OCI-LY1 (cell line): Measurements from ENCODE around the gene SLC27A4.

Source experiments
- H2AFZ ChIP-seq: fragments of 200-600 bp; sonication (generic), shearing (Covaris generic); 2 replicates; pipeline ENCODE4 v1.6.0; 2014; ENCODE audit warnings: antibody characterized with exemption, mild to moderate bottlenecking, low read length
- H3F3A ChIP-seq: fragments of 200-600 bp; sonication (generic), shearing (Covaris generic); 2 replicates; pipeline ENCODE4 v1.6.0; 2014; ENCODE audit warnings: mild to moderate bottlenecking, antibody characterized with exemption, low read length, moderate library complexity; ENCODE audit not compliant: insufficient read depth
- H3K27ac ChIP-seq: fragments of 200-600 bp; sonication (generic); 2 replicates; pipeline ENCODE4 v1.5.1; 2014; ENCODE audit warnings: low read length, mixed run types, mild to moderate bottlenecking, low read depth; ENCODE audit not compliant: poor library complexity, severe bottlenecking
- H3K27me3 ChIP-seq: fragments of 200-600 bp; sonication (generic); 2 replicates; pipeline ENCODE4 v1.6.0; 2014; ENCODE audit warnings: antibody characterized with exemption, mild to moderate bottlenecking, low read length, moderate library complexity; ENCODE audit not compliant: insufficient read depth
- H3K36me3 ChIP-seq: fragments of 200-600 bp; sonication (generic); 2 replicates; pipeline ENCODE4 v1.6.1; 2014; ENCODE audit warnings: mild to moderate bottlenecking, antibody characterized with exemption, low read length, moderate library complexity, mixed read lengths; ENCODE audit not compliant: insufficient read depth
- H3K4me1 ChIP-seq: fragments of 200-600 bp; sonication (generic); 2 replicates; pipeline ENCODE4 v1.5.1; 2014; ENCODE audit warnings: mild to moderate bottlenecking, low read length, moderate library complexity; ENCODE audit not compliant: insufficient read depth, severe bottlenecking
- H3K4me2 ChIP-seq: fragments of 200-600 bp; sonication (generic), shearing (Covaris generic); 2 replicates; pipeline ENCODE4 v1.6.1; 2014; ENCODE audit warnings: low read length
- H3K4me3 ChIP-seq: fragments of 200-600 bp; sonication (generic); 2 replicates; pipeline ENCODE4 v1.5.1; 2014; ENCODE audit warnings: low read length, low read depth, mild to moderate bottlenecking, mixed read lengths; ENCODE audit not compliant: poor library complexity, severe bottlenecking
- H3K79me2 ChIP-seq: fragments of 200-600 bp; shearing (Covaris generic); 2 replicates; pipeline ENCODE4 v1.6.1; 2016; ENCODE audit warnings: mixed run types, low read length, mixed read lengths; ENCODE audit not compliant: insufficient read depth
- H3K9ac ChIP-seq: fragments of 200-600 bp; sonication (generic), shearing (Covaris generic); 2 replicates; pipeline ENCODE4 v1.6.1; 2014; ENCODE audit warnings: mild to moderate bottlenecking, low read length, mixed read lengths
- H3K9me2 ChIP-seq: fragments of 200-600 bp; sonication (generic), shearing (Covaris generic); 2 replicates; pipeline ENCODE4 v1.6.1; 2014; ENCODE audit warnings: low read depth, mild to moderate bottlenecking, low read length, mixed read lengths
- H3K9me3 ChIP-seq: fragments of 200-600 bp; shearing (Covaris generic); 2 replicates; pipeline ENCODE4 v1.6.1; 2014; ENCODE audit warnings: low read length, mixed read lengths
- H4K20me1 ChIP-seq: fragments of 200-600 bp; sonication (generic), shearing (Covaris generic); 2 replicates; pipeline ENCODE4 v1.6.0; 2016; ENCODE audit warnings: mild to moderate bottlenecking, low read length; ENCODE audit not compliant: insufficient read depth
- EZH2 ChIP-seq: fragments of 200-600 bp; sonication (generic), shearing (Covaris generic); IDR thresholded peaks from 2 replicates; pipeline ENCODE4 v1.8.0; 2017; ENCODE audit warnings: borderline replicate concordance, mixed run types, mild to moderate bottlenecking, antibody characterized with exemption, low read length, moderate library complexity, mixed read lengths
- TF ChIP-seq, protein P1 (sequence below): fragments of 200-600 bp; sonication (generic), shearing (Covaris generic); IDR thresholded peaks from 2 replicates; pipeline ENCODE4 v1.5.1; 2017; ENCODE audit warnings: mild to moderate bottlenecking, antibody characterized with exemption, low read length, moderate library complexity, mixed read lengths

Gene SLC27A4

DNA sequence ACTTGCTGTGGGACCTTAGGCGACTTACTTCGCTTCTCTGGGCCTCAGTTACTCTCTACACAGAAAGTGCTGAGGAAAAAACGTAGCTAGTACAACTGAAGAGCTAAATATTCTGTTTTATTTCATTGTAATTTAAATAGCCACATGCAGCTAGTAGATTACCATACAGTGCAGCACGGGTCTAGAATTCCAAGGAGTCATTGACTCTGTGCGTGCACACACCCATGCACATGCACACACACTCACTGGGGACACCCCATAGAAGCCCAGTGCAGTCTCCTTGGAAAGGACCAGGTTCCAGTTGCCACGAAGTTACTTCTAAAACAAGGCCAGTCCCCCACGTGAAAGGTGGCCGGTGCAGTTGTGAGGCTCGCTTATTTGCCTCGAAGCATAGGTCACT, 47.8 kb downstream of the SLC27A4 start:
- Histone ChIP-seq H3K9ac (no peak overlapping the region), H2AFZ (no peak overlapping the region), H3F3A (no peaks in the 10 kb centered on the region), H3K9me2 (no peaks in the 10 kb centered on the region), H3K9me3 (no peaks in the 10 kb centered on the region), H3K79me2 (no peaks in the 10 kb centered on the region), H3K4me2 (no peak overlapping the region), H3K4me1 (no peaks in the 10 kb centered on the region), H3K27ac (no peak overlapping the region), H3K4me3 (no peak overlapping the region), H3K27me3 (no peaks in the 10 kb centered on the region), H3K36me3 (peaks cover 49% of the 10 kb centered on the region), H4K20me1 (no peaks in the 10 kb centered on the region)
- TF ChIP-seq EZH2: no peak
- TF ChIP-seq, protein P1, sequence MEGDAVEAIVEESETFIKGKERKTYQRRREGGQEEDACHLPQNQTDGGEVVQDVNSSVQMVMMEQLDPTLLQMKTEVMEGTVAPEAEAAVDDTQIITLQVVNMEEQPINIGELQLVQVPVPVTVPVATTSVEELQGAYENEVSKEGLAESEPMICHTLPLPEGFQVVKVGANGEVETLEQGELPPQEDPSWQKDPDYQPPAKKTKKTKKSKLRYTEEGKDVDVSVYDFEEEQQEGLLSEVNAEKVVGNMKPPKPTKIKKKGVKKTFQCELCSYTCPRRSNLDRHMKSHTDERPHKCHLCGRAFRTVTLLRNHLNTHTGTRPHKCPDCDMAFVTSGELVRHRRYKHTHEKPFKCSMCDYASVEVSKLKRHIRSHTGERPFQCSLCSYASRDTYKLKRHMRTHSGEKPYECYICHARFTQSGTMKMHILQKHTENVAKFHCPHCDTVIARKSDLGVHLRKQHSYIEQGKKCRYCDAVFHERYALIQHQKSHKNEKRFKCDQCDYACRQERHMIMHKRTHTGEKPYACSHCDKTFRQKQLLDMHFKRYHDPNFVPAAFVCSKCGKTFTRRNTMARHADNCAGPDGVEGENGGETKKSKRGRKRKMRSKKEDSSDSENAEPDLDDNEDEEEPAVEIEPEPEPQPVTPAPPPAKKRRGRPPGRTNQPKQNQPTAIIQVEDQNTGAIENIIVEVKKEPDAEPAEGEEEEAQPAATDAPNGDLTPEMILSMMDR: no peak

DNA sequence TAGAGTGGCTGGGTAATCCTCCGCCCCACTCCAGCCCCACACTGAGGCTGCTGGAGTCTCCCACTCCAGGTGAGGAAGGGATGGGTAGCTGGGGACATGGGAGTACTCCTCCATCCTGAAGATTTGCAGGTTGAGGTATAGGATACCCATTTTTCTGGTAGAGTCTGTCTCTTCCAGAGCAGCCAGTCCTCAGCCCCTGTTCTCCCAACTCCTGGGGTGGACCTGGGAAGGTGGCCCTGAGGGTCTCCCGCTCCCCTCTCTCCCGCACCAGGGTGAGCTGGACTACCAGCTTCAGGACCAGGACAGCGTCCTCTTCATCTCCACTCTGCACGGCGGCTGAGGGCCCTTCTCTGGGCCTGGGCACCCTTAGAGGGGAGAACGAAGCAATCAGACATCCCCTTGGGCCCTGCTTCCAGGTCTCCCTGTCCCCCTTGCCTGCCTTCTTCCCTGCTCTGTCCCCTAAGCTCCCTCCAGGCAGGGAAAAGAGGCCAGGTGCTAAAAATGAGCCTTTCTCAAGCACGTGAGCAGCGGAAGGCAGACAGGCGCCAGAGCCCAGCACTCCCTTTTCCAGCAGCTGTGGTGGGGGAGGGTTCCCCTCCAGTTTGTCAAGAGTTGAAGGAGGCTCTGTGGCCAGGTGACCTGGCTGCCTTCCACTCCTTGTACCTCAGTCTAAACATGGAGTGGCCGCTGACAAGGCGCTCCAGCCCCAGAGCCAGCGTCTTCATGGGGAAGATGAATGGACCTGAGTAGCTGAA, 49.2 kb downstream of the SLC27A4 start:
- H3K9me3 ChIP-seq: no peaks in the 10 kb centered on the region
- no peak overlapping the region for H3K27ac ChIP-seq
- no peaks in the 10 kb centered on the region for H3K27me3 ChIP-seq
- no peak overlapping the region for H3K4me3 ChIP-seq
- H3K4me1 ChIP-seq: no peaks in the 10 kb centered on the region
- no peak overlapping the region for H2AFZ ChIP-seq
- H3K9ac ChIP-seq: no peak overlapping the region
- no peak for TF ChIP-seq EZH2
- TF ChIP-seq, protein P1: no peak
- H3K79me2 ChIP-seq: no peaks in the 10 kb centered on the region
- H3K9me2 ChIP-seq: no peaks in the 10 kb centered on the region
- H3K4me2 ChIP-seq: no peak overlapping the region
- H3F3A ChIP-seq: no peaks in the 10 kb centered on the region
- H3K36me3 ChIP-seq: peaks cover 40% of the 10 kb centered on the region
- H4K20me1 ChIP-seq: no peaks in the 10 kb centered on the region

DNA sequence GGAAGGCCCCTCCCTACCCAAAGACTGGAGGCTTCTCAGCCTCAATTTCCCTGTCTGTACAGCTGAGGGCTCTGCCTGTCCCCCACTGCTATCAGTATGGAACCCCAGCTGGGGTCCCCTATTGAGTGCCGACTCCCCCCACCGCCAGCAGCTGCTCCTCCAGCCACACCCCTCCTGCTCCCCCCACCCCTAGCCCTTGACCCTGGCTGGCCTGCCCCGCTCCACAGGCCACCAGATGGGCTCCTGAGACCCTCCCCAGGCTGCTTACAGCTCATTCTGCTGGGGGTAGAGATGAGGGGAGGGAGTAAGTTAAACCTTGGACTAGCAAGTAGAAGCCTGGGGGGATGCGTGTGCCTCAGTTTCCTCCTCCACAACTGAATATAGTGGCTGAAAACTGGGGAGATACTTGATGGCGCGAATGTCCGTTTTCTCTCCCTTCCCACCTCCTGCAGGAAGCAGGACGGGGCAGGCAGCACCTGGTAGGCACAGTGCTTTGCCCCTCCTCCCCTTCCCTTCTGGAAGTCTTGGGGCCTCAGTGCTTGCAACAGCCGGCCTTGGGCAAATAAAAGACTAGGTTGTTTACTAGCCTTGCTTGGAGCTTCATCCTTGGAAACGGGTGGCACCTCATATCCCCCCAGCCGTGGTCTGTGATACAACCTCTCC, 50.0 kb downstream of the SLC27A4 start:
- no peak for TF ChIP-seq EZH2
- TF ChIP-seq, protein P1: no peak
- H3F3A ChIP-seq: no peaks in the 10 kb centered on the region
- peaks cover 34% of the 10 kb centered on the region for H3K36me3 ChIP-seq
- H3K79me2 ChIP-seq: no peaks in the 10 kb centered on the region
- H3K9me3 ChIP-seq: no peaks in the 10 kb centered on the region
- no peaks in the 10 kb centered on the region for H3K27me3 ChIP-seq
- no peaks in the 10 kb centered on the region for H3K9me2 ChIP-seq
- H3K27ac ChIP-seq: no peak overlapping the region
- H3K4me3 ChIP-seq: no peak overlapping the region
- H2AFZ ChIP-seq: no peak overlapping the region
- no peak overlapping the region for H3K4me2 ChIP-seq
- H4K20me1 ChIP-seq: no peaks in the 10 kb centered on the region
- no peak overlapping the region for H3K9ac ChIP-seq
- no peaks in the 10 kb centered on the region for H3K4me1 ChIP-seq
